ENCODE measurements around the gene KRTAP4-5.
"Not testable (repeated sequence)": the region's sequence is repeated elsewhere in the genome, so short reads cannot be mapped to it uniquely, and the experiment has no call there.

KRTAP4-5 gene

GRCh38 chr17:41147531-41148204 lies 2.0 kb downstream of the KRTAP4-5 start:
- no peak for DNase-seq (ENCODE audit: low read depth)

GRCh38 chr17:41145261-41145660 lies 4.4 kb downstream of the KRTAP4-5 start:
- DNase-seq (ENCODE audit: low read depth) = no peak

DNA sequence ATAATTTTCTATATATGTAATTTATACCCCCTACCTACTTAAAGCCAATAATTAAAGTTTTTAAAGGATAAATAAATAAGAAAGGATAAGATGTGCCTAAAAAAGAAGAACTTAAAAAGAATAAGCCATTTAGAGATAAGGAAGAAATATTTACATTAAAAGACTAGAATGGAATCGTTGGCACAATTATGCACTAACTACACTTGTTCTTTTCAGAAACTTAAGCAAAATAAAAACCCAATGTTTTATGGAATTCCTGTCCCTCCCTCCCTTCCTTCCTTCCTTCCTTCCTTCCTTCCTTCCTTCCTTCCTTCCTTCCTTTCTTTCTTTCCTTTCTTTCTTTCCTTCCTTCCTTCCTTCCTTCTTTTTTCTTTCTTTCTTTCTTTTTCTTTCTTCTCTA lies 4.8 kb downstream of the KRTAP4-5 start:
- no peak for DNase-seq (ENCODE audit: low read depth)

DNA sequence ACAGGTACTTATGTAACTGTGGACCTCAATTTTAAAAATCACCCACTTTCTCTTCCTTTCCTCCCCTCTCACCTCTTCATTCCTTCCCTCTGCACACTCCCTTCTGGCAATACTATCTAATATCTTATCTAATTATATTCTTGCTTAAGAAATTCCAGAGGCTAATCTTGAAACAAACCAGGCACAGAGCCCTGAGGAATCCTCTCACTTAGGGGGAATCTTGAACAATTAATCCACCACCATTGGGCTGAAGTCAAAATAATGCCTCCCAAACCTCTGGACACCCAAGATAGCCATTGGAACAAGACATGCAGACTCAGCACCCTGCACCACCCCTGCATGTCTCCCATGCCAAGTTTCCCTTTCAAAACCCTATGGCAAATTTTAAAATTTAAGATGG lies 8.3 kb downstream of the KRTAP4-5 start:
- DNase-seq (ENCODE audit: low read depth) = no peak

GRCh38 chr17:41140360-41141131 lies 9.1 kb downstream of the KRTAP4-5 start, which contains the start of gene KRTAP4-6:
Gene KRTAP4-6 (minus strand): TSS chr17:41140544. CDS start chr17:41140487, 57 bp downstream.
- DNase-seq (ENCODE audit: low read depth) = no peak

DNA sequence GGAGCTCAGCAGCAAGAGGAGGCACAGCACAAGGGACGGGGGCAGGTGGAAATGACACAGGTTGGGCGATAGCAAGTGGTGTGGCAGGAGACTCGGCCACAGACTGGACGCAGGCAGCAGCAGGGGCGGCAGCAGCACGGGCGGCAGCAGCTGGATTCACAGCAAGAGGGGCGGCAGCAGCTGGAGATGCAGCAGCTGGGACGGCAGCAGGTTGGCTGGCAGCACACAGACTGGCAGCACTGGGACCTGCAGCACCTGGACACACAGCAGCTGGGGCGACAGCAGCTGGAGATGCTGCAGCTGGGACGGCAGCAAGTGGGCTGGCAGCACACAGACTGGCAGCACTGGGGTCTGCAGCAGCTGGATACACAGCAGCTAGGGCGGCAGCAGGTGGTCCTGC lies 9.8 kb downstream of the KRTAP4-5 start:
- DNase-seq (ENCODE audit: low read depth) = not testable (repeated sequence)

GRCh38 chr17:41133880-41134735 lies 15.5 kb downstream of the KRTAP4-5 start:
- no peak for DNase-seq (ENCODE audit: low read depth)

DNA sequence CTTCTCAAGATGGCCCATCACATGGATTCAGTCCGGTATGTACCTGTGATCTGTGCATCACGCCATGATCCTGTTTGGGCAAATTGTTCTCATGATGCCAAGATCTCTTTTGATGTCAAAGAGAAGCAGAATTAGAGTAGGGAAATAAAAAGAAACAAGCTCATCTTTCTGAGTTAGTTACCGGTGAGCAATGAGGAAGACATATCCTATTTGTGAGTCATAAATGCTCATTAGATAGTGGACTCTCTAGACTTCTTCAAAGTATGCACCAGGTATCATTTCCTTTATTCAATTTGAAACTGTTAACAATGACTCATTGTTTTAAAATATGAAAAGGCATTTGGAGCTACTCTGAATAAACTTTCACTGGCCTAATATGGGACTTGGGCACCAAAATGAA lies 17.6 kb downstream of the KRTAP4-5 start:
- DNase-seq (ENCODE audit: low read depth) = no peak

- DNase-seq (ENCODE audit: low read depth) = no peak
Measured at GRCh38 chr17:41127371-41127770, 22.3 kb downstream of the KRTAP4-5 start.

DNA sequence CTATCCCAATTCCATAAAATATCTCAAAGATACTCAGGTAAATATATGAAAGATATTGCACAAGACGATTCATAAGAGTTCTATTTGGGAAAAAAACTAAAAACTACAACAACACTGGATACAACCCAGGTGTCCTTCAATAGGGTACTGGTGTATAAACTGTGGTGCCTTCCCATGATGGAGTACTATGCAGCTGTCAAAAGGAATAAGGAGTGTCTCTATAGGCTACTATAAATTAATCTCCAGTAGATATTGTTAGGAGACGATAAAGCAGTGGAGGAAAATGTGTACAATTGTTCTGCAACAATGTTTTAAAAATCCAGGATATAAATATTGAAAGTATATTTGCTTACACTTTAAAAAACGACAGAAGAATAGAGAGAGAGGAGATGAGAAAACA lies 23.2 kb downstream of the KRTAP4-5 start:
- no peak for DNase-seq (ENCODE audit: low read depth)

DNA sequence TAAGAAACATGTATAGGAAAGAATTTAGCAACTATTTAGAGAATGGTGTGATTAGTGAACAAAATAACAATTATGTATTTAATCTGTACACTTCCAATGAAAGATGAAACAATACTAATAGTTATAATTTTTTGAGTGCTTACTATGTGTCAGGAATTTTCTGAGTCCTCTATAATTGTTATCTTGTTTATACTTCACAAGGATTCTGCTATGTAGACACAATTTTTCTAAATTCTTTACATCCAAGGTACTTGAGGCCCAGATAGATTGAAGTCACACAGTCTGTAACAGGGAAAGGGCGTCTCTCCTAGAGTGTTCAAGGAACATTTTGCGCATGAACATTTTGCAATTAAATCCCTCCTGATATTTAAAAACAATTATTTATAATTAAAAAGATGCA lies 24.6 kb downstream of the KRTAP4-5 start:
- no peak for DNase-seq (ENCODE audit: low read depth)

GRCh38 chr17:41123991-41124371 lies 25.6 kb downstream of the KRTAP4-5 start, which contains the start of gene KRTAP4-12:
Gene KRTAP4-12 (minus strand): TSS chr17:41124182. CDS start chr17:41124122, 60 bp downstream.
- not testable (repeated sequence) for DNase-seq (ENCODE audit: low read depth)

DNA sequence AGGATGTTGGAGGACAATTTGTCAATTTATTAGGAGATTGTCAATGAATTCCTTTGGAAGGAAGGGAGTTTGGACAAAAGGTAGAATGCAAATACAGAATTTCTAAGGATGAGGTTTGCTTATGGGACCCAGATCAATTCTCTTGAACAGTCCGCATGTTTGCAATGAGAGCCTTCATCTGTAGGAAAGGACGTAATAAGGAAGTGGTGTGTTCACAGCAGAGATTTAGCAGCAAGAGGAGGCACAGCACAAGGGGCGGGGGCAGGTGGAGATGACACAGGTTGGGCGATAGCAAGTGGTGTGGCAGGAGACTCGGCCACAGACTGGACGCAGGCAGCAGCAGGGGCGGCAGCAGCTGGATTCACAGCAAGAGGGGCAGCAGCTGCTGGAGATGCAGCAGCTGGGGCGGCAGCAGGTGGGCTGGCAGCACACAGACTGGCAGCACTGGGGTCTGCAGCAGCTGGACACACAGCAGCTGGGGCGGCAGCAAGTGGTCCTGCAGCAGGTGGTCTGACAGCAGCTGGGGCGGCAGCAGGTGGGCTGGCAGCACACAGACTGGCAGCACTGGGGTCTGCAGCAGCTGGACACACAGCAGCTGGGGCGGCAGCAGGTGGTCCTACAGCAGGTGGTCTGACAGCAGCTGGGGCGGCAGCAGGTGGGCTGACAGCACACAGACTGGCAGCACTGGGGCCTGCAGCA lies 26.2 kb downstream of the KRTAP4-5 start:
- not testable (repeated sequence) for DNase-seq (ENCODE audit: low read depth)

DNA sequence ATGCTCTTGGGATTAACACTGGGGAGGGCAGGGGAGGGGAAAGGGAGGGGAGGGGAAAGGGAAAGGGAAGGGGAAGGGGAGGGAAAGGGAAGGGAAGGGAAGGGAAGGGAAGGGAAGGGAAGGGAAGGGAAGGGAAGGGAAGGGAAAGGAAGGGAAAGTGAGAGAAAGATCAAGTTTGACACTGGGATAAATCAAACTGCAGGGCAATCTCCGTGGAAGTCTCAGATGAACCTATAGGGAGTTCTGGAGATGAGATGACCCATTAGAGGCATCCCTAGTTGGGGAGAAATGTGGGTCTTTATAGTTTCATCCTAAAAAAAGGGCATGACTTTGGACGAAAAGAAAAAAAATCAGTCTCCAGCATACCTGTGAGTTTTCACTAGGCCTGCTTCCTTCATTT lies 27.9 kb downstream of the KRTAP4-5 start:
- no peak for DNase-seq (ENCODE audit: low read depth)

GRCh38 chr17:41119696-41120690 lies 29.6 kb downstream of the KRTAP4-5 start:
- not testable (repeated sequence) for DNase-seq (ENCODE audit: low read depth)

GRCh38 chr17:41118721-41119120 lies 30.9 kb downstream of the KRTAP4-5 start:
- no peak for DNase-seq (ENCODE audit: low read depth)

GRCh38 chr17:41117846-41118386 lies 31.7 kb downstream of the KRTAP4-5 start, which contains the start of gene KRTAP4-11:
Gene KRTAP4-11 (minus strand): TSS chr17:41118373. CDS start chr17:41118315, 58 bp downstream.
- not testable (repeated sequence) for DNase-seq (ENCODE audit: low read depth)

DNA sequence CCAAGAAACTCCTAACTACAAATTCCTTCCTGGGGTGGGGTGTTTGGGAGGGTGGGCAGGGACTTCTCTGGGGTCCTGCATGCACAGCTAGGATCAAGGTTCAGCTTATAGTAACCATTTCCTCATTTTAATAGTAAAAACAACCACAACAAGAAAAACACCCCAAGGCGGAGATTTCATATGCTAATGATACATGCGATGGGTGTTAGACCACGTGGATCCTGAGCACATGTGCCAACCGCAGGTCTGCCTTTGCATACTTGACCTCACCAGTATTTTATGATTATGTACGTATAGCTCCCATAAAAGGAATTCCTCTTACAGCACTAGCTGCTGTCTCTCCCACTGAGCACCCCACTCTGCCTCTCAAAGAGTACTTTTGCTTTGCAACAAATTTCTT lies 33.3 kb downstream of the KRTAP4-5 start:
- no peak for DNase-seq (ENCODE audit: low read depth)

- no peak for DNase-seq (ENCODE audit: low read depth)
Measured at GRCh38 chr17:41111151-41111885, 38.3 kb downstream of the KRTAP4-5 start.

All from activated T-cell treated with anti-CD3 and anti-CD28 coated beads for 48 hours (primary cell).